NCI-H2196 treated with DMSO at 0.1 percent for 48 hours (cell line): ENCODE results near the gene SLC15A3.

Experiments
- DNase-seq: peaks from one replicate; lab custom pipeline; 2025; ENCODE audit not compliant: unreplicated experiment; lab: John Stamatoyannopoulos, UW

The SLC15A3 gene

DNA sequence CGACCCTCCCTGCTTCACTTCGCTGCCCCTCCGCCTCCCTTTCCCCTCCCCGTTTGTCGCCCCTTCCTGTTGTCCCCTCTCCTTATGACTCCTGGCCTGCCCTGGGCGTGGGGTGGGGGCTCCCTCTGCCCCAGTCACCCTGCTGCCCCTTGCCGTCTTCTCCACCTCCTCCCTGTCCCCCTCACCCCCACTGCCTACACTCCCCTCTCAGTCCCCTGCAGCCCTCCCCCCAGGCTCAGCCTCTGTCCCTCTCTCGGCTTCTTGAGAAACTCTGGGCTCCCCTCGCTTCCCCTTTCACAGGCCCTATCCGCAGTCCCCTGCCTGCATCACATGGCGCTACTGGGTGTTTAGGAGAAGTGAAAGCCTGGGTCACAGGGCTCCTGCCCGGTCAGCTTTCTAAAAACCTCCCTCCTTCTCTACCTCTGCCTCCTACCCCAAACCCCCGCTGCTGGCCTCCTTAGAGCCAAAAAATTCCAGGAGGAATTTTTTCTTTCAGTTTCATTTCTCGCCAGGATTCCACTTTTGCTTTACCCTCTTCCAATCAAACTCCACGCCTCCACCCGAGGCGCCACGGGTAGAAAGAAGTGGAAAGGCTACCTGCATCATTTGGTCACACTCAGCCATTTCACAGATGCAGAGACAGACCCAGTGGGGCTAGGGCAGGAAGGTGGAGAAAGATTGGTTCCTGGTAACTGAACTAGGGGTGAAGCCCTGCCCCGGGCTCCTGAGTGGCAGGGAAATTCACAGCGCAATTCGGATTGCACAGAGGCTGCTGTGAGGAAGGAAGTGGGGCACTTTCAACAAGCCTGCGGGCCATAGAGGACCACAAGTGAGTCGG lies at the start of gene SLC15A3:
Gene SLC15A3 (minus strand): TSS at position 273 of the 838 bp plus-strand sequence. CDS start 625 bp downstream, outside the sequence.
- no peak for DNase-seq

DNA sequence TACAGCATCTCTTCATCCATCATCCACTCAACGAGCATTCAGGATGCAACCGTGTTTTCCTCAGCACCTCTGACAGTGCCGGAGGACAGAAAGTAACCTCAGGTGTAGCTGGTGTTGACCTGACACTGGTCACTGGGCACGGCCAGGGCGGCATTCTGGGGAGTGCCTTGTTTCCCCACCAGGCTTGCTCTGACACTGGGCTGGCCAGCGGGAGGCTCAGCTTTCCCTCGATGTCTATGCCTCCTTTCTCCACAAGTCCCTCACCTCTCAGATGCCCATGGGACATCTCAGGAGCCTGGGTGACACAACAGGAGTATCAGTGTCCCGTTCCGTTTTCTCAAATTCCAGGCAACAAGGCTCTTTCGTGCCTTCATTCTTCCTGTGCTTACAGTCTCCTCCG lies 48.5 kb upstream of the SLC15A3 start:
- DNase-seq: no peak

DNA sequence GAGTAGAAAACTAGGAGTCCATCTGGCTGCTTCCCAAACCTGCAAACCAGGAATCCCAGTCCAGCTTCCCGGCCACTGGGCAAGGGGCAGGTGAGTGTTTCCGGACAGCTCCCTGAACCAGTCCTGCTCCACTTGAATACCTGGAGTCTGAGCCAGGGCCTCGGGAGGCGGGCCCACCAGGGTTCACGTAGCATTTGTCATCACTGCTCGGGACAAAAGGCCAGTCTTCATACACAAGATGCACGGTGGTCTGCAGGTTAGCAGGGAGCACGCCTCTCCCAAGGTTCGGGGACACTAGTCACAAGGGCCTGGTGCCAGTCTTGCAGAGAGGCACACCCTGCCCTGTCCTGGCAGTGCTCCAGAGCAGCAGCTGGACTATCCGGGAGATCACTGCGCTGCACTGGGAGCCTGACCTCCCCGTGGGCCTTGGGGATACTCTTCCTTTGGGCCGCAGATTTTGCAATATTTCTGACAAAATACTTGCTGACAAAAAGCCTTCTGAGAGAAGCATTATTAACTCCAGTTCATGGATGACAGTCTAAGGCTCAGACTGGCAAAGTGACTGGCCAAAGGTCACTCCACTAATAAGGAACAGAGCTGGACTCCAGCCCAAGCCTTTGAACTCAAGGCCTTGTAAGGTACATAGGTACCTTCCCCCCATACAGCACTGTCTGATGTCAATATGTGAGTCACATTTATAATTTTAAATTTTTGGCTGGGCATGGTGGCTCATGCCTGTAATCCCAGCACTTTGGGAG lies 44.6 kb upstream of the SLC15A3 start:
- no peak for DNase-seq

DNA sequence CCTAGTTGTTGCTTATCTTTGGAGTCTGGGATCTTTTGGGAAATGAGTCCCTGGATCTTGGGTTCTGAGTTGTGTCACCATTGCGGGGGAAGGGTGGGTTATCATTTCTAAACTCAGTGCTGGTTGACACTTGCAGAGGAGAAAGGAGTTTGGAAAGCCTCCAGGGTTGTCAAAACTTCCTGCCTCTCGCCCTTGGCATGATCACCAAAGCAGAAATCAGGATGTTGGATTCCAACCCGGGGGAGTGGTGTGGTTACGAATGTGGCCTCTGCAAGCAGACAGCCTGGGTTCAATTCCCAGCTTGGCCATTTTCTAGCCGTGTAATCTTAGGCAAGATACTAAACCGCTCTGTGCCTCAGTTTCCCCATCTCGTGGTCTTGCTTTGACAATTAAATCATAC lies 43.8 kb upstream of the SLC15A3 start:
- DNase-seq: no peak

DNA sequence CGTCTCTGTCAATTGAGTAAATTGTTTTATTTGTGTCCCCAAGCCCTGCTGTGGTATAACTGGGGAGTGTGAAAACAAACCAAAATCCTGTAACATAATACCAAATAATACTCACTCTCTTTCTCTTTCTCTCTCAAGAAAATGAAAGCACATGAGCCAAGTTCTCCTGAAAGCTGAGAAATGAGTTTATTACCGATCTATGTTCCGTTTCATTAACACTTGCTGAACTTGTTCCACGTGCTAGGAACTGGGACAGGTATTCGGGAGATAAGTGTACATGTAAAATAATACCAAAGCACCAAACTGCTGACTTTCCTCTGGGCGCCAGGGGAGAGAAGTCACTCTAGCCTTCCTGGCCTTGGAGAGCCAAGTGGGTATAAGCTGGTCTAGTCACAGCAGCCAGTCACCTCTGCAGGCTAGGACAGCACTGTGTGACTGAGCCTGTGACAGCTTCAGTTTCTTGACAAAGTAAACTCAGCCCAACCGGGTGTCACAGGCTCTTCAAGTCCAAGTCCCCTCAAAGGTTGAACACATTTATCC lies 42.6 kb upstream of the SLC15A3 start:
- no peak for DNase-seq

DNA sequence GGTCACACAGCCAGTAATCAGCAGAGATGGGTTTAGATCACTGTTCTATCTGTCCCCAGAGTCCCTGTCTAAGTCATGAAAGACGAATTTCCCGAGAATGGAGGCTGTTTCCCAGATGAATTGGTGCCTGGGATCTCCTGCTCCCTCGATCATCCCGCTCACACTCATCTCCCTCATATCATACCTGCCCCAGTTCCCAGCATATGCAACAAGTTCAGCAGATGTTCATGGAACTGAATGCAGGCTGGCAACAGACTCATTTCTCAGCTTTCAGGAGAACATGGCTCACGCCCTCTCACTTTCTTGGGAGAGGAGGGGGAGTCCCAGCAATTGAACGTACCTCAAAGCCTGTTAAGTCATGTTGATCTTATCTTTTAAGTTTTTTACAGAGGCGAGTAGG lies 41.6 kb upstream of the SLC15A3 start:
- DNase-seq: no peak

DNA sequence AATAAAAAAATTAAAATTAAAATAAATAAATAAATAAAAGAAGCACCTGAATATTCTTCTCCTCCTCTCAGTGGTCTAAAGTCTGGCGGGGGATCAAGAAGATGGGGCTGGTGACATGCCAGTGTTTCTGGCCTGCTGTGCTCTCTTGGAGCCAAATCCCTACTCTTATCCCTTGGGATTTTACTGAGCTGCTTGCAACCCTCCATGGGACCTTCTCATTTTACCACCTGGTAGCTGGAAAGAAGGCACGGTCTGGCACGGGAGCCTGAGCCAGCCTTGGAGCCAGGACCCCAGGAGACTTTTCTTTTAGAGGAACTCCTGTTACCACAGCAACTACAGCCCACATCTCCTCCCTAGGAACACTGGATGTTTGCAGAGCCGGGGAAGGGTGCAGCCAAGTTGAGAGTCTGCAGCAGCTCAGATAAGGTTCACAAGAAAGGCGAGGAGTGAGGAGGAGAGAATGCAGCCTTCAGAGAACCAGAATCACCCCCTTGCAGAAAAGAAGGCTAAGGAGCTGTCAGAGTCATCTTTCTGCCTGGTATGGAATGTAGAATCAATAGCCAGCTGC lies 41.0 kb upstream of the SLC15A3 start:
- DNase-seq: no peak

DNA sequence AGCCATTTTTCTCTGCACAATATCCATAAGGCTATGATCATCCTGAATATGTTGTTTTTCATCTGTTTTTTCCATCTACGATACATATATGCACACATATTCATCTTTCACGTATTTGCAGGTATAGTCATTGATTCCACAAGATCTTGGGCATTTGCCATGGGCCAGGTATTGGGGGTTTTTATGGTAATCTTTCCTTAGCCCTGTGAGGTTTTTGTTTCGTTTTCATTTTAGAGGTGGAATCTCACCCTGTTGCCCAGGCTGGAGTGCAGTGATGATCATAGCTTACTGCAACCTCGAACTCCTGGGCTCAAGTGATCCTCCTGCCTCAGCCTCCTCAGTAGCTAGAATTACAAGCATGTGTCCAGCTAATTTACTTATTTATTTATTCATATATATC lies 39.5 kb upstream of the SLC15A3 start:
- DNase-seq: no peak

DNA sequence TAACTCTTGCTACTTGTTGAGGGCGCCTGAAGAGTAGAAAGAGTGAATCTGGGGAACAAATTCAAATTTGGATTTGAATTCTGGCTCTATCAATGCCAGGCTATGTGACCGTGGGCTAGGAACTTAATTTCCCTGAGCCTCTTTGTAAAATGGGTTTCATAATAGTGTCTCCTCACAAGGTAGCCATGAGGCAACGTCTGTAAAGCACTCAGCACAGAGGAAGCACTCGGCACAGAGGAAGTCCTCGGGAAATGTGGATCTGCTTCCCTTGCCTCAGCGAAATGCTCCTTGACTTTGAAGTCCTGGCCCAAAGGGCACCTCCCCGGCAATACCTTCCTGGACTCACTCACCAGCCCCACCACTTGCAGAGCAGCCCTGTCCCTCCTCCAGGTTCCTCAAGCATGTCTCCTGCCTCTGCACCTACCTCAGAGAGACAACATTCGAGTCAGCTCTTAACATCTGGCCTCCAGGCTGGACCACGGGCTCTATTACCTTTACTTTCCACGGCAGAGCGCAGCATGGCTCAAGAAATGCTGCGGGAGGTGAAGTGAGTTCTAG lies 37.2 kb upstream of the SLC15A3 start:
- DNase-seq: no peak

DNA sequence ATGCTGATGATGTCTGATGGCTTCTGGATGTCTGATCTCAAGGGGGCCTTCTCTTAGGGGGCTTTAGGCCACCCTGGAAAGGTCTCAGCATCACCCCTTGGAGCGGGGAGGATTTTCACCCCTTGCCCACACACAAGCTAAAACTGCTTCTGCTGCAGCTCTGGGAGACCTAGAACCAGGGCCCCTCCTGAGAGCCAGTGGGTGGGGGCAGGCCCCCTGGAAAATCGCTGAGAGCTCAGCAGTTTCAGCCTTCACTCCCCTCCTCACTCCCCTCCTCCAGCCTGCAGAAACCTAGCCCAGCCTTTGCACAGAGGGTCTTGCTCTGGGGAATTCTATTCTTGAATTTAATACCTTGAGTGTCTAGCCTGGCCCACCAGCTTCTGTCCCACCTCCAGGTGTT lies 36.7 kb upstream of the SLC15A3 start:
- DNase-seq: no peak

DNA sequence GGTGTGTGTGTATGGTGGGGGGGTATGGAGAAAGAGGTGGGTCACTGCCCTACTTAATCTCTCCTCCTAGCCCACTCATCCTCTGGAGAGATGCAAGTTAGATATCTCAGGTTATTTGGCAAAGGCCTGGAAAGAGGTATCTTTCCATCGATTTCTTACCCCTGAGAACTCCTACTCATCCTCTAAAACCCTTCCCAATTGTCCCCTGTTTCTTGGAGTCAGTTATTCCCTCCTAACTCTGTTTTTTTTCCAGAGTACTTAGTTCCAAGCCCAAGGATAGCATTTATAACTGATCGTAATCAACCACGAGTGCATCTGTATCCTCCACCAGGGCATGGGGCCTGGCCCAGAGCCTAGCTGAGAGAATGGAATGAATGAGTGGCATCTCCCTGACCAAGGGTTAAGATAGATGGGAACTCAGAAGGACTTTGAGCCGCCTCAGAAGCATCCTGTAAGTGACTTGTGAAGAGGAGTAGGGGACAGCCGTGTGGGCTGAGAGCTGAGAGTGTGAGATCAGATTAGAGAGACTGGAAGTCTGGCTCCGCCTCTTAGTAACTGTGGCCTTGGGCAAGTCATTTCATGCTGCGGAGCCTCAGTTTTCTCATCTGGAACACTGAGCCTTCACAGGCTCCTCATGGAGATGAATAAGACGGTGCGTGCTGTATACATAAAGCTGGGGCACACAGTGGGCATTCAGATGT lies 35.8 kb upstream of the SLC15A3 start:
- DNase-seq: no peak

DNA sequence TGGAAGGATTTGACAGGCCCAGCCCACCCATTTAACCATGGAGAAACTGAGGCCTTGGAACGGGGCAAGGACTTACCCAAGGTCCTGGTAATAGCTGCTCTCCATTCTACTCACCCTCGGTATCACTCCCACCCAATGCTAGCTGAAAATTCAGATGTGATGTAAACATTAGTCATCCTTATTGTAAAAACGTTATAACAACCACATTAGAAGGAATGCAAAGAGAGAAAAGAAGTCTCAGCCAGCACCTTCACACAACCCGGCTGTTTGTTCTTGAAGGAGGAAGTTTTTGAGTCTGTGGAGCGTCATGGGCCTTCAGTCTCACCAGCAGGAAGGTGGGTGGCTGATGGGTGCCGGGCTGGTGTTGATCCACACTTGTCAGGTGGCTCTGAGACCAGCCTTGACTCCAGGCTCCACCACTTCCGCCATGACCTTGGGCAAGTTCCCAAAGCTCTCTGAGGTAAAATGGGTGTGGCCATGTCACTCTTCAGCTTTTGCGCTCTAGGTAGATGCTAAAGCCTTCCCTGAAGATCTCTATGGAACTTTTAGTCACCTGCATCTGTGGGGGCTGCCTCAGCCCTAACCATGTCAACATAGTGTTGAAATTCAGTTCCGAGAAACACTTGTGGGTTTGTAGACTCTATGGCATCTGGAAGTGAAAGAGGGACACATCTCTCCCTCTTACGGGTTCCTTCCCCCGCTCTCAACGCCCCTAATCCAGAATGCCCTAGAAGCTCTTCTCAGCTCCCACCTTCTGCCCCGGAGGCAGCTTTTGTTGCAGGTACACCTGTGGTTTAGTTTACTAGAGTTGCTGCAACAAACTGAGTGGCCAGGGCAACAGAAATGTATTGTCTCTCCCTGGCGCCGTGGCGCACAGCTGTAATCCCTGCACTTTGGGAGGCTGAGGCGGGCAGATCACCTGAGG lies 34.3 kb upstream of the SLC15A3 start:
- no peak for DNase-seq

DNA sequence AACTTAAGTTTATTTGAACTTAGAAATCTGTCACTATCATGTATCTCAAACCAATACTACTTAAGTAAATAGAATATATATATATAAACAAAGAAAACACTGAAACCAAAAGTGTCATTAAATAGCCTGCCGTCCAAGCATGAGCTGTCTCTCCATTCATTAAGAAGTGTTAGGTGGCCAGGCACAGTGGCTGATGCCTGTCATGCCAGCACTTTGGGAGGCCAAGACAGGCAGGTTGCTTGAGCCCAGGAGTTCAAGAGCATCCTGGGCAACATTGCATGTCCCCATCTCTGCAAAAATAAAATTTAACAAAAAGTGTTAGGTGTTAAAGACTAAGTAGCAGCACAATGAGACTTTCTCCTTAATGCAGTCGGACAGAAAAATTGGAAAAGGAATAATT lies 33.5 kb upstream of the SLC15A3 start:
- DNase-seq: no peak

DNA sequence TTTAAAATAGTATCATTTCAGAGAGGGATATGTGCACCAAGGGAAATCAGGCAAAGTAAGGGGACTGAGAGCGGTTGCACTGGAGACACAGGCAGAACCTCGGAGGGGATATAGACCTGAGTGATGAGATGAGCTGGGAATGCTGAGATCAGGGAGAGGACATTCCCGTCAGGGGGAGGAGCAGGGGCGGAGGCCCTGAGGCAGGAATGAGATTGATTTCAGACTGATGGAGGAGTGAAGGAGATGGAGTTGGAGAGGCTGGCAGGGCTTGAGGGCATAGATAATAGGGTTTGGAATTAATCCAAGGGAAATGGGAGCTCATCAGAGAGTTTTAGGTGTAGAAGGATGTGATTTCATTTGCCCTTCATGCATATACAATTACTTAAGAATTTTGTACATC lies 32.7 kb upstream of the SLC15A3 start:
- no peak for DNase-seq

DNA sequence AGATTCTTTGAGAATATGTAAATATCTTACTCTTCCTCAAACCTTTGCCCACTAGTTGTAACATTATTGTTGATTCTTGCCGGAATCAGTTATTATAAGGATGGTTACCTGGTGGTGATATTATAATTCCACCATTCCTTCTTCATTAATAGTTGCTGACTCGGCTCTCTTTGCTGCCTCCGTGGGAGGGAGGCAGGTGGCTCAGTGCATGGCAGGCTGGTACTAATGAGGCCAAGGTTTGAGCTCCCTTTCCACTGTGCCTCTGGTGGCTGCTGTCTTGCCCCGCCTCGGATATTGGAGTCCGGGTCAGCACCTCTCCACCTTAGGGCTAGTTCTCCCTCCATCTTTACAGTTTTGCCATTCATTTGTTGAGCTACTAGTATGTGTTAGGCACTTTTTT lies 32.2 kb upstream of the SLC15A3 start:
- no peak for DNase-seq

DNA sequence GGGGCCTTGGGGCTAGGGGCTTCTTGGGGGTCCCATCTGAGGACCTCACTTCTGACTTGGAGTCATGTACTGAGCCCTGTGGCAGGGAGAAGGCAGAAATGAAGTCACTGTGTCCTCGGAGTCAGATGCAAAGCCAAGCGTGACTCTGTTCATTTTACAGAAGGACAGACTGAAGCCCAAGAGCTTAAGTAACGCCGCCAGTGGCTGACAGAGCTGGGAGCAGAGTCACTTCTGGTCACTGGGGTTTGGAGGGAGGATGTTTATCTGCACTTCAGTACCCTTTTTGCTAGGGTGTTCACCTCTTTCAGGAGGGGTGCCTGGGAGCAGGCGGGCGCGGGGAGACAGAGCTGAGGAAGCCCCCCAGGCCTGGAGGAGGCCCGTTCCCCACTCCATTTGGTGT lies 30.2 kb upstream of the SLC15A3 start:
- DNase-seq: no peak

DNA sequence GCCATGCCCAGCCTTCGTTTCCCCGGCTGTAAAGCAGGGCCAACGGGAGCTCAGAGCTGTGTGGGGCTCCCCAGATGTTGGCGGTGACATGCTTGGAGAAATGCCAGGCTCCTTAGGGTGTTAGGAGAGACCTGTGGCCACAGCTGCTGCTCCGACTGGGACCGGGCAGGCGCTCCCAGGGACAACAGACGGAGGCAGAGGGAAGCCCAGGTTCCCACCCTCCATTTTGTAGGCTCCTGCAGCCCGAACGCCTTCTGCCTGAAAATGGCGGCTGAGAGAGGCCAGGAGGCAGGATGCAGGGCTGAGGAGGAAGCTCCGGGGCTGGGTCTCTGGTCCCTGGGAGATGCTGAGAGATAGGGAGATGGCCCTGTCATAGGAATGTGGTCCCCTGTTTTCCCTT lies 29.5 kb upstream of the SLC15A3 start:
- no peak for DNase-seq

DNA sequence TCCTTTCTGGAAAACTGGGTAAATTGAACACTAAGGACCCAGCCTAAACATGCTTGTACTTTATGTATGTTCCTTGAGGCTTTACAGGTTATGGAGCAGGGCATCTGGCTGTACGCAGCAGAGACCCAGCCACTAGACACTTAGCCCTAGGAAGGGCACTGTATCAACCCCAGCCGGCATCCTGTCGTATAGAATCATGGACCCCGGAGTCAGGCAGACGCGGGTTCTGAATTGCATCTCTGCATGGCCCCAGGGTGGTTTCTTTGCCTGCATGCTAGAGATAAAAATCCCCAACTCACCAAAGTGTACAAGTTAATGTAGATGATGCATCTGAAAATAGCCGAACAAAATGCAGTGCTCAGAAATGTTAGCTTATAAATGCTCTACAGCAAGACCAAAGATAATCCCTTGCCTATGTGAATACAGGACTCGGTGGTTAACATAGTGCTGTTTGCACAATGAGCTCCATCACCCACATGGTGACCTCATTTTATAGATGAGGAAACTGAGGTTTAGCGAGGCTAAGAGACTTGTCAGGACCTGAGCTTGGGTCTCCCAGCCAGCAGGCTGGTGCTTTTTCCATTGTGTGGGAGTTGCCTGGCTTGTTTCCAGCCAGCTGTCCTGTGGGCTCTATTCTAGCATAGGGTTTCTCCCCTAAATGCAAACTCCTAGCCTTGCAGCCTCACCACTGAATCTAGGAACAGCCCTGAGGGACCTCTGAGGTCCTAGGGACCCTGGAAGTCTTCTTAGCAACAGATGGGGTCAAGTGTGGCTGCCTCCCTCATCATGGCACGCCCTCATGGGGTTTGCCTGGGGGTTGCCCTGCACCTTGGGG lies 26.8 kb upstream of the SLC15A3 start:
- no peak for DNase-seq

DNA sequence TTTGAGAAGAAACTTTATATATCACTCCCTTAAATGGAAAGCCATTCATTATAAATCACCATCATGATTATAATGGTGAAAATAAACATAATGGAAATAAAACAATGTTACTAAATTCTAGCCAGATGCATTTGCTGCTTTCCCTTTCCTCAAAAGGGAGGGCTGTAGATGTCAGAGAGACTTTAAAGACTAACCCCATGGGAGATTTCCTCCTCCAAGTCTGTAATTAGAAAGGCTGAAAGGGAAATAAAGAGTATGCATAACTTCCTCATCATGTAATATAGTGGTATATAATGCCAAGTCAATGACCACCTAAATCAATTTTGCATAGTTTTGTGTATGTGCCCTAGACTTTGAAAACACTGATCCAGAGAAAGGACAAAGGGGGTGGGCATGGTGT lies 25.9 kb upstream of the SLC15A3 start:
- DNase-seq: no peak
